D341Med (cell line): ENCODE measurements around the gene L3MBTL4.
A peak's percentile ranks its signal among the peaks of the same experiment; 100 is the strongest.
"Not testable (repeated sequence)": the region's sequence is repeated elsewhere in the genome, so short reads cannot be mapped to it uniquely, and the experiment has no call there.

Experiments
- DNase-seq: peaks from one replicate; pipeline ENCODE4 v3.0.0; 2012; ENCODE audit warnings: low spot score

The L3MBTL4 gene

DNA sequence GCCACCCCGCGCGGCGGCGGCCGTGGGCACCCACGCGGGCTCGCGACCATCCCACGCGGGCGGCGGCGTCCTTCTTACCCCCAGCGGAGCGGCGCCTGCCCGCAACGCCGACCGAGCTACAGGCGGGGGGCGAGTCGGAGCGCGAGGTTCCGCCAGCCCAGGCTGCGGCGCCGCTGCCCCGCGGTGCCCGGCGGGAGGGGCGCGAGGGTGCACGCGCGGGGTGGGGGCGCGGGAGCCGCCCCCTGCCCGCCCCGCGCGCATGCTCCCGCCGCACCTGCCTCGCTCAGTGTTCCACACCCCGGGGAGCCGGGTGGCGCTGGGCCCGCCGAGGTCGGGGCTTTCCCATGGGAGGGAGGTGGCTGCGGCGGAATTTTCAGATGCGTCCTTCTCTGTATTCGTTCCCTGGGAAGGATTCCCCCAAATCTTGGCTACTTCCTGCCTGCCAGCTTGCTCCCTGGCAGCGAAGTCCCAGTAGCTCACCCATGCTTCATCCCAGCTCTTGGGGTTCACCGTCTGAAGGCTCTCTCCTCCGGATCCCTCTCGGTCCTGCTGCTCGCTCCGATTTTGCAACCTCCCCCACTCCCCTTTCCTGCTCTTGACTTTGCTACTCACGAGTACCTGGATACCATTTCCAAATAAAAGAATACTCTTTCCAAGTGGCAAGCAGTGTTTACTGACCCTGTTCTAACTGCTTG is at the start of gene L3MBTL4:
Gene L3MBTL4, minus strand, starts transcription at position 189 of the 695 bp plus-strand sequence. CDS start 103,286 bp downstream, outside the sequence.
- DNase-seq, result peak; percentile 77

DNA sequence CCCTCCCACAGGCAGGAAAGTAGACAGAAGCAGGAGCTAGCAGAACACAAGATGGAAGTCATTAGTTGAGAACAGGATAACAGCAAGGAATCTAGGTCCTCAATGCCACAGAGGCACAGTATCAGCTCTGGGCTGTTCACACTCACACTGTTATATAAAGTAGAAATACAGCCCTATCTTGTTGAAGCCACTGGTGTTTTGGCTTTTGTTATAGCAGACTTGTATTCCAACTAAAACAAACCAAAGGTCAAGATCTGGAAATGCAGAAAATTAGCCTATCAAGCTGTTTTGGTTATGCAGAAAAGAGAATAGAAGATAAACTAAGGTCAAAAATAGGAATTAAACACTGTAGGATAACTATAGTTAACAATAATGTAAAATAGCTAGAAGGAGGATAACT is 37.5 kb upstream of the L3MBTL4 start:
- DNase-seq, result no peak

DNA sequence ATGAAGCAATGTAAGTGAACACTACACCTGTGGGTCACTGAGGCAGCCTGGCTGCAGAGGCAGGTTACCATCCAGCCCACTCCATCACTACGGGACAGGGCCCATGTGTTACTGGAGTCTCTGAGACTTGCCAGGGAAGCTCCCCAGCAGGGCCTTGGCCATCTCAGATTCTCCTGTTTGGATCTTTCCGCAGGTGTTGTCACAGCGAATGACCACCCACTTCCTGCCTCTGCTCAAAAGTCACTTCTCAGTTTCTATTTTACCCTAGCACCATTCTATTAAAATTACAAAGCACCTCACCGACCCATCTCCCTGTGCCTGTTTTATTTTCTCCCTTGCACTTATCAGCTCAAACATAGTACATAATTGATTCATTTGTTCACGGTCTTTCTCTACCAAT is 34.5 kb upstream of the L3MBTL4 start:
- no peak for DNase-seq

DNA sequence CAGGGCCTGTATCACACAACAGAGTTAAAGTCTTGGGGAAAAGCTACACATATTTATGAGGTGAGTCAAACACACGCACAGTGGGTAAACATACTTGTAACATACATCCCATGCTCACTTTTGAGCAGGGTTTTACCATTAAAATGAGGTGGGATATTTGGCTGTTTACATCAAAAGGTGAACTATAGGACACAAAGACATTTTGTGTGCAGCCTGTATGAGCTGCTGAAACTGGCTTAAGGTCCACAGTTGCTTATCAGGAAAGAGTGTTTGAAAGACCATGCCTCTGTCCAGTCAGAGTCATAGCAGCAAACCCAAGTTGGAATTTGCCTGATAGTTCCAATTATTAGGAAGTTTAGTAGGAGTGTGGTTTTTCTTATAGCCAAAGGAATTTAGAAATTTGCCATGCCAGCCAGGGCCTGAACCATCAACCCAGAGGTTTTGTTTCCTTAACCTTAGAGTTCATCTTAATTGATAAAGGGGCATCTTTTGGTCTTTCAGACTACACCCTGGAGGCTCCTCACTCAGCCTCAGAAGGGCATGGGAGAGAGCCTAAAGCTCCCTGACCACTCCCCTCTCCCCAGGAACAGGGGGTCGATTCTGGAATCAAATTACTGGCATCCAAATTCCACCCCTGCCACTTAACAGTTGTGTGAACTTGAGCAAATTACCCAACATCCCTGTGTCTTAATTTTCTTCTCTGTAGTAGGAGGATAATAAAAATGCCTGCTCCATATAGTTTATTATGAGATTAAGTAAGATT is 29.9 kb upstream of the L3MBTL4 start:
- DNase-seq, result no peak

DNA sequence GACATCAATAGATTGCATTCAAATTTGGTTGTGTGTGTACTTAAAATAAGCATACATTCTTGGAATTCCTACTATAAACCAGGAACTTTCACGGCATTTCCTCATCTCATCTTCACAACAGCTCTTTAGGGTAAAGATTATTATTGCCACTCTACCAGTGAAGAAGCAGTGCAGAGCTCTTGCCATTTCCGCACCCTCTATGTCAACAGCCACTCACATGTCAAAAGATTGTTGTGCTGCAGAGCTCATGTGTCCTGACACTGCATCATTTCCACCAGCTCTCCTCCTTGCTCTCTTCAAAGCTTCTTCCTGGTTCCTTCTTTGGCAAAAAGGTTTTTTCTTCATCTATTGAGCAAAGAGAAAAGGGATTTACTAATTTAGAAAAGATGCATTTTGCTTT is 26.5 kb upstream of the L3MBTL4 start:
- no peak for DNase-seq

DNA sequence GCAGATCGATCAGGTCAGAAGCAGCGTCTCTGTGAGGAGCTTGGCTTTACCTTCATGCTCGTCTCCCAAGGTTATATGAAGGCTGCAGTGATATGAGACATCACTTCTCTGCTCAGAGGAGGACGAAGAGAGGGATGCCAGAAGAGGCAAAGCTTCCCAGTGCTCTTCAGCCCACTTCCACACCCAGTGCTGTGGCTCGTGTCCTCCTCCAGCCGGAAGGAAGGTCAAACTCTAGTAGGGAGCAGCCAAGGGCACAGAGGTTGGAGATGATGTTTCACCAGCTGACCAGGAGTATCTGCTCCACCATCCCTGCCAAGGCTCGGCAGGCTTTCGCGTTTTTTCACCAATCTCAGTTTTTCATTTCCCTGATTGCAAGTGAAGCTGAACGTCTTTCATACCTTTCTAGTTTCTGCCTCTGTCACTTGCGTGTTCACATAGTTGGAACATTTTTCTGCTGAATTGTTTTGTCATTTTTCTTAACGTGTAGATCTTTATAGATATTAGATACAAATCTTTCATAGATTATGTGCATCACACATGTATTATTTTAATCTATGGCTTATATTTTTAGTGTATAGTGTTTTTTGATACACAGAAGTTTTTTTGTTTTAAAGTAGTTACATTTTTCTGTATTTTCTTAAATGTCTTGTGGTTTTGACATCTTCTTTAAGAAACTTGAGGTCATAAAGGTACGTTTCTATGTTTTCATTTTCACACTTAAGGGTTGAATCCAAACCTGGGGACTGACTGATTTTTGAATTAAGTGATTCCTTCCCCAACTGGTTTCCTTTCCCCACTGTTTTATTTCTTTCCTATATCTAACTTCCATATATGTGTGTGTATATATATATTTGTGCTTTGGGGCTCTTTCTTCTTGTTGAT is 23.5 kb upstream of the L3MBTL4 start:
- no peak for DNase-seq

DNA sequence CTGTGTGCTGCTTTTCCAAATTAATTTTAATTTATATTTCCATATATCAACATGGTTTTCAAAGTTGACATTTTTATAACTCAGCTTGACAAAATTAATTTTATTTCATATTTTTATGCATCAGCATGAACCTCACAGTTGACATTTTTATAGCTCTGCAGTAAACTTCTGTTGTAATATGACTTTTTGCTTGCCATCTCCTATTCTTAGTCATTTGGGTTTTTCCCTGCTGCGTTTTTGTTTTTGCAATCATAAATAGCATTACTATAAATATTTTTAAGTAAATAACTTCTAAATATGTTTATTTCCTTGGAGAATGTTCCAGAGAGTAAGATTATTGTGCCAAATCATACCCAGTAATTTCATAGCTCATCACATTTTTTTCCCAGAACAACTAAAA is 21.0 kb upstream of the L3MBTL4 start:
- DNase-seq, result no peak

DNA sequence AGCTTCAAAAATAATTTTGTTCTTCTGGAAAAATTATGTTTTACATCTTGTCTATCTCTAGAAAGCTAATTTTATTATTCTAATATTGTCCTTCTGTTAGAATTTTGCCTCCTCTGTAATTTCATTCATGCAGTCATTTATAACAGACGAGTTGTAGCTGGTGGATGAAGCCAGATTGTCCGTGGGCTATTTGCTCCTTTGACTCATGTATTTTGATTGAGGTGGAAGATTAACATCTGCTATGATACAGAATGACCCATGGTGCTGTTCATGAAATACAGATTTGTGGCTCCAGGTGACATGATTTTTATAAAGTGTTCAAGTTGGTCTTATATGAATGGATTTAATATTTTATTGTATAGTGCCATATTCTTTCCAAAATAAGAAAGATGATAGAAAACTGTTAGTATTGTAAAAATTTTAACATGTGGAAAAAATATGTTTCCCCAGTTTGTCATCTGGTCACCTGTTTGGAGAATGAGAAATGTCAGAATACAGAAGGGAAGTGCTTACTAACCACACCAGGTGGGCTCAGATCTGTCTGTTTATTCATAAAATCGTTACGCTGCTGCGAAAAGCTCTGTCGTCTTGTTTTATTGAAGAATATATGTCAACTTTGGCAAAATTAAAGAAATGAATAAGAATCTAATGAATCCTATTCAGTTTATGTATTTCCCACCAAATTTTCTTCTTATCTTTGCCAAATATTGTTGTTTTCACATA is 20.4 kb upstream of the L3MBTL4 start:
- DNase-seq, result no peak

DNA sequence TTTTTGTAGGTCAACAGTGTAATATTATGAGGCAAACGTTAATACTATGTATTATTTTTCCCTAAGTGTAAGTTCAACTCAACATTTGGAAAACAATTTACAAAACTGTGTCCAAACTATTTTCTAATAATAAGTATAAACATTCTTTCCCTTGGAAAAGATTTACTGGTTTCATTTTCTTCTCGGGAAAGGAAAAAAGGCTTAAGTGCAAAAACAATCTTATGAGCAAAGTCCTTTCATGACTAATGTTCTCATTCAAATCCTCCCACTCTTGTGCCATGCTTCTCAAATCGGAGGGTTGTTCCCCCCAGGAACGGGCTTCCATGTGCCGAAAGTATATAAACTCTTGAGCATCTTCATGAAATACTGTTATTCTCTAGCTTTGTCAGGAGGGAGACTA is 19.8 kb upstream of the L3MBTL4 start:
- no peak for DNase-seq

DNA sequence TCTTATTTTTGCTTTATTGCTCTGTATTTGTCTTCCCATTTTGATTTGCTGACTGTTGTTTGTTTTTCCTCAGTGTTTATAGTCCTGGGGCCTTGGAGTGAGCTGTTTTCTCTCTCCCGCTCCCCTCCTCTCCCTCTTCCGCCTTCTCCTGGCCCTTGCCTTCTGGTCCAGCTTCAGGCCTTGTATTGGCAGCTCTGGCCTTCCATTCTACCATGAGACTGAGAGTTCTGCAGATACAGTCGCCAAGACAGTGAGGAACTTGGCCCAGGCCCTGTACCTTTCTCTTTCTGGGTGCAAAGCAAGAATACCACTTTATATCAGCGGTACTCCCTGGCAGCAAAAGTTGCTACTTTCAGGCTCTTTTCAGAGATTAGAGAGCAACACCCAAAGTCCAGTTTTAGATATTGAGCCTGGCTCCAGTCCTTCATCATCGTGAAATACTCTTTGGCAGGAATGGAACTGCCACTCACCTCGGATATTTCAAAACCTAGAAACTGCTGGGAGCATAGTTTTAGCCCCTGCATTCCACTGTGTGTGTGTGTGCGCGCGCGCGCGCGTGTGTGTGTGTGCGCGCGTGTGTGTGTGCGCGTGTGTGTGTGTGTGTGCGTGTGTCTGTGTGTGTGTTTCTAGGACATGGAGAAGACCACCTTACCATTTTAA is 17.1 kb upstream of the L3MBTL4 start:
- no peak for DNase-seq

DNA sequence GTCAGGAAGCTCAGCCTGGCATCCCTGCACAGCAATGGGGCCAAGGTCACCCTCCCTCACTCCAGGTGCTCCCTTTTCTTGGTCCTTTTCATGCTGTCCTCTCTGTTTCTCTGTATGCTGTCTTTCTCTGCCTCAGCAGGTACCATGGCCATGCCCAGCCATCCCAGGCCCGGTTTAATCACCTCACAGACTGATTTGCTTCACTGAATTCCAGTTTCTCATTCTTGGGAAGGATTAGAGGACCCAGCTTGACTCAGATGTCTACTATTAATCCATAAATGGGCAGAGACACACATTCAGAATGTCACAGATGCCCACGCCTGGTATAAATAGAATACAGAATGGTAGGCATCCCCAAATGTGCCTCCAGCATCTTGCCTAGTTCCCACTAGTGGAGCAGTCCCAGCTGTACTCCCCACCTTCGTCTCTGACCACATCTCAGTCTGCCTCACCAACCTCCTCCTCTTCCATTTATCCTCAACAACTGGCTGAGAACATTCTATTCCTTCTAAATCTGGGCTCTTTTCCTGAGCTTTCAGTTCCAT is 14.2 kb upstream of the L3MBTL4 start:
- no peak for DNase-seq

DNA sequence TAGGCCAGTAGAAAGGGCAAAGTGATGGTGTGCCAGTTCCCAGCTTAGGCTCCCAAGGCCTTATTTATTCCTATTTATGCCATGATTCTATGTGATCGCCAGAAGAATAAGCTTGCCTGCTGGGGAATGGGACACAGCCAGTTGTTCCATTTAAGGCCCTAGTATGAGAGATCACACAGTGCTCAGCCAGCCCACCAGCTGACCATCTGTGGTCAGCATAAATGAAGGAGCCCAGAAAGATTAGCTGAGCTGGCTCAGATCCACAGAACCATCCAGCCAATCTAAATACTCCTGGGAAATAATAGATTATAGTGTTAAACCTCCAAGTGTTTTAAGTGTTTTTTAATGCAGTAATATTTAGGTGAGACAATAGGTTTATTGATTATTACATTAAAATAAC is 12.6 kb upstream of the L3MBTL4 start:
- DNase-seq, result no peak

DNA sequence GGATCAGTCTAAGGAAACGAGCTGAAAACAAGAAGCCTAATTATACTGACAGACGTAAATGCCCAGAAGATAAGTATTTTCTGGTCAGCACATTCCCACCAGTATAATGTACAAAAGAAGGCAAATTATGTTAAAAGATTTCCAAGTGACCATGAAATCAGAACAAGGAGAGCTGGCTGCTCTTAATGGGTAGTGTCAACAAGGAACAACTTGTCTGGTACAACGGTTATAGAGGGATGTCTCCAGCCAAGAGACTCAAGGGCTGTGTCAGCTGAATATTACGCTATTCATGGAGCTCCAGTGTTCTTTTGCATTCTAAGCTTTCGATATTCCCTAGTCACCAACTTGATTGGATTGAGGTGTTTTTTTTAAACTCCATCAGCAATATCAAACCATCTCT is 8.6 kb upstream of the L3MBTL4 start:
- no peak for DNase-seq

DNA sequence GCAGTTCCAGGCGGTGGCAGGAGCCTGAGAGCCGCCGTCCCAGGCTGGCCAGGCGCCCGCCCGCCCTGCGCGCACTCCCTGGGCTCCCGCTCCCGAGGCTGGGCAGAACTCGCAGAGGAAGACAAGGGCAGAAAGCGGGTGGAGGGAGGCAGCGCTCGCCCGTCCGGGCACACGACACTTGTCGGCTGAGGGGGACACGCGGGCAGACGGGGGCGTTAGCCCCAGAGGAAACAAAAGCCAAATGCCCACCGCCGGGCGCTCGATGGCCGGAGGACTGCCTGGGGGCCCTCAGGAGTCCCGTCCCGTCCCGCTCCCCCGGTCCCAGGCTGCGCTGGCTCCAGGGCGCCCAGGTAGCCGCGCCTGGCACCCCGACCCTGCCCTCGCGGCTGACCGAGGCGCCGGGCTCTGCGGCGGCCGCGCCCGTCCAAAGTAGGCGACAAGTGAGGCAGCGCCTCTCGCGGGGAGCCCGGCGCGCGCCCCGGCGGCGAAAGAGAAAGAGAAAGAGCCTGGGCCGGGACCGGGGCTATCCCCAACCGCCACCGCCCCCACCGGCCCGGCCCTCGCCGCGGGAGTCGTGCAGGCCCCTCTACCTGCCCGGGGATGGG is 491 bp downstream of the L3MBTL4 start:
- peak; percentile 71 for DNase-seq

DNA sequence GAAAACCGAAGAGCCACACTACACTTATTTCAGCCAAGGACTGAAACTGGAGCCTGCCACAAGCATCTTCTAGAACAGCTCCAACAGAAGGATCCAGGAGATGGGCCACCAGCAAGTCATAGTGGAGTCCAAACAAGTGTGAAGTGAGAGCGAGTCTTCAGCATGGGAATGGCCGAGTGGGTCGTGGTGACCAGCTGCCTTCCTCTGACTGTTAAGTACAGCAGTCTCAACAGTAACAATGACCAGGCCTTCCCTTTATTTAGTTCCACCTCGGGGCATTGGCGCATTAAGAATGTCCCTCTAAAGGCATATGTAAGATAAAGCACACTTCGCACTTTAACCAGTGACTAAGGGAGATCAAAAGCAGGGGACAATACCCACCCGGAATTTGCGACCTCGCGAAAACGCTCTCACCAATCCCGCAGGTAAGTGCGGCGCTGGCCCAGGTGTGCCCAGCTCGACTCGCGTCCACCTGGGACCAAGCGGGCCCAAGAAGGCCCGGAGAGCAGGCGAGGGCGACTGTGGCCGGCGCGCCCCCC is 1.1 kb downstream of the L3MBTL4 start:
- DNase-seq, result no peak

DNA sequence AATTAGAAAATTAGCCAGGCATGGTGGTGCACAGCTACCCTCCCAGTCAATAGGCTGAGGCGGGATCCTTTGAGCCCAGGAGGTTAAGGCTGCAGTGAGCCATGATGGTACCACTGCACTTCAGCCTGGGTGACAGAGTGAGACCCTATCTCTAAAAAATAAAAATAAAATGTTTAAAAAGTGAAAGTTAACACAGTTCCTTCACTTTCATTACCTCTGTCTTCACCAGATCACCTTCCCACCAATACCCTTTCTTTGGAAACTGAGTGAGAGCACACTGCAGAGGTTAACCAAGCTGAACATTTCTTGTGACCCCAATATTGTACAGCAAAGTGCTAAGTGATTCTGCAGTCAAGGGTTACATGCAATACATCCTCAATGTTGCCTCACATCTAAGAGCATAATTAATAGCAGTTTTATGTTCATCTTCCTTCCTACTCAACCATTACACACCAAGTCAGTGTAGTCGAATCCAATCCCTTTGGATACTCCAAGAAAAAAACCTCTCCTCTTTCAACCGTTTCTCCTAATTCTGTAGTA is 1.7 kb downstream of the L3MBTL4 start:
- no peak for DNase-seq

DNA sequence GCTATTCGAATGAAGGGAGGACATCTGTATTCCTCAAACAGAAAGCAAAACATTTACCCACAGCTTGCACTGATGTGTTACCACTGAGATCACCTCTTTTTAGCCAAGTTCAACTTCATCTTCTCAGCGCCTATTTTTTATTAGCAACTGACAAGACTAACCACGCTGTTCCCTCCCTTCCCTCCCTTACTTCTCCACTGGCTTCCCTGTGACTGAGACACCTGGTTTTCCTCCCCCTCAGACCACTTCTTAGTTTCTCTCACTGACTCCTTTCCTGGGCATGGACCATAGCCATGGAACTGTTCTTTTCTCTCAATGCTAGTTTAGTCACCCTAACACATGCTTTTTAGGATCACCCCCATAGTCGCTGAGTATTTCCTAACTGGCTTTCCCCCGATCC is 3.3 kb downstream of the L3MBTL4 start:
- no peak for DNase-seq

DNA sequence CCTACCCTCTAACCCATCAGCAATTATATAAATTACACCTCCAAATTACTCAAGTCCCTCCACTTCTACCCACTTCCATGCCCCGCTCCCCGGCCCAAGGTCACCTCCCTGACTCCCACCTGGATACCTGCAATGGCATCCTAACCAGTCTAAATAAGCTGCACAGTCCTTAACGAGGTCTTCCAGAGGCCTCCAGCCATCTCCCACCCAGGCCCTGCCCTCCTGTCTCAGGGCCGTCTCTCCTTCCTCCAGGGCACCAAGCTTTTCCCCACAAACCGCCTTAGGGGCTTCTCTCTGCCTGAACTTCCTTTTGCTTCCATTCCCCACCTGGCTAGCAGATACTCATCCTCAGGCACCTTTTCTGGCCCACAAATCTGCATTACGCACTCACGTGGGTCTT is 4.8 kb downstream of the L3MBTL4 start:
- no peak for DNase-seq

DNA sequence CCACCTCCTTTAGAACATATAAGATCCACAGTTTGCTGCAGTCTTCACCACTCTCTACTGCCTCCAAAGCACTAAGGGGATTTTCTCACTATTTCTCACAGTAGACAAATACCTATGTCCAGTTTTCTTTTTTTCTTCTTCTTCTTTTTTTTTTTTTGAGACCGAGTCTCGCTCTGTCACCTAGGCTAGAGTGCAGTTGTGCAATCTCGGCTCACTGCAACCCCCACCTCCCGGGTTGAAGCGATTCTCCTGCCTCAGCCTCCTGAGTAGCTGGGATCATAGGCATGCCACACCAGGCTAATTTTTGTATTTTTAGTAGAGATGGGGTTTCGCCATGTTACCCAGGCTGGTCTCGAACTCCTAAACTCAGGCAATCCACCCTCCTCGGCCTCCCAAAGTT is 6.2 kb downstream of the L3MBTL4 start:
- DNase-seq, result not testable (repeated sequence)

DNA sequence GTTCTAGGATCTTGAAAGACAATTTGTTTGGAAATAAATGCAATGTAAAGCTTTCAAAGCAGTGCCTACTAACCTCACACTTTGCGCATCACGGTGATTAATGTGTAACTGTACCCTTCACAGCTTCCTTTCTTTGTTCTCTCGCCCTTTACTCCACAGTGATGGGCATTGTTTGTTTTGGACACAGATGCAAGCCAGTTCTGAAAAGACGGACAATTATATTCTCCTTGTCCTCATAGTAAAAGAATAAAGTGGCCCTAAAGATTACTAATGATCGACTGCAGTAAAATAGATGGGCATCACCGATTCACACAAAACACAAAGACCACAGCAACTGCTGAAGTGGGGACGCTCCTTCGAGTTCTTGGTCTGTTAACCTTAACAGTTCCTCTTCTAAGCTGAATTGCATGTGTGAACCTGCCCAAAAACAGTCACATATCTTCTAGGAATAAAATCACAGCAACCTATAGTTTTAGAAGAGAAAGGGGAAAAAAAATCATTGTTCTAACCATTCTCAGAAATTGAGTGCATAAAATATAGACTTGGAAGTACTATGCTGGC is 7.7 kb downstream of the L3MBTL4 start:
- DNase-seq, result no peak
